Small intestine (tissue), 7 donors: ENCODE measurements around the gene CFD. TPM values are rescaled to one million over a fixed set of nuclear protein-coding genes. Genes with fewer than 3 reads are reported as not detected.

Experiments
- DNase-seq, 2 donors: peaks; one replicate each; pipeline versions ENCODE4 v3.0.0 to v3.0.0-alpha.2; 2013
- FAIRE-seq: peaks from 2 replicates; lab custom pipeline; 2012; peaks lifted over from hg19 to GRCh38; lab: Jason Lieb, UNC
- H3K27ac ChIP-seq, 3 donors: one replicate each; pipeline ENCODE4 v1.5.1; 2013; ENCODE audit warnings: low read length in 2 of 3, mild to moderate bottlenecking in 2 of 3, control low read depth in 1 of 3, inconsistent platforms in 1 of 3, low read depth in 1 of 3, moderate library complexity in 1 of 3
- H3K27me3 ChIP-seq, 3 donors: one replicate each; pipeline ENCODE4 v1.6.1; 2013; ENCODE audit warnings: low read length in 3 of 3, inconsistent platforms in 1 of 3; ENCODE audit not compliant: control insufficient read depth in 3 of 3, insufficient read depth in 3 of 3
- H3K36me3 ChIP-seq, 3 donors: one replicate each; pipeline ENCODE4 v1.6.1; 2013; ENCODE audit warnings: low read length in 3 of 3, inconsistent platforms in 1 of 3, low read depth in 1 of 3, mild to moderate bottlenecking in 1 of 3, moderate library complexity in 1 of 3; ENCODE audit not compliant: control insufficient read depth in 3 of 3, insufficient read depth in 2 of 3
- H3K4me1 ChIP-seq, 3 donors: one replicate each; pipeline ENCODE4 v1.6.1; 2013; ENCODE audit warnings: low read length in 2 of 3, inconsistent platforms in 1 of 3, low read depth in 1 of 3, mild to moderate bottlenecking in 1 of 3, moderate library complexity in 1 of 3; ENCODE audit not compliant: control insufficient read depth in 3 of 3, insufficient read depth in 2 of 3
- H3K4me3 ChIP-seq, 3 donors: one replicate each; pipeline ENCODE4 v1.5.1; 2013; ENCODE audit warnings: low read length in 3 of 3, control low read depth in 1 of 3, inconsistent platforms in 1 of 3, low read depth in 1 of 3, mild to moderate bottlenecking in 1 of 3, moderate library complexity in 1 of 3
- H3K9me3 ChIP-seq, 2 donors: one replicate each; pipeline ENCODE4 v1.6.1; 2013; ENCODE audit warnings: low read depth in 1 of 2, low read length in 1 of 2; ENCODE audit not compliant: control insufficient read depth in 2 of 2, insufficient read depth in 1 of 2
- WGBS, 3 donors: extraction: QIAGEN DNeasy Blood & Tissue Kit; methylation state at CpG; one replicate each; pipeline ENCODE4 v1.1.7; 2013; 5-methylcytosine and 5-hydroxymethylcytosine counted together
- polyA plus RNA-seq, 4 donors: library from polyadenylated mRNA; stranded (reverse) in 3 of 4; unstranded in 1 of 4; fragments of 200-250 nt in 3 of 4; fragments of 120-200 nt in 1 of 4; gene quantifications; one replicate each; pipeline versions ENCODE4 v1.2.1 to v1.2.3, GENCODE V29; 2013
- donor health status: healthy with polysubstance abuse.
- donor health status: control.
- donor health status: control.
- donor health status: Bipolar disorder and iron deficiency.
- donor health status: healthy.

Gene CFD
- polyA plus RNA-seq, 4 donors, result 3.8 to 601 (median 20.8) TPM

DNA sequence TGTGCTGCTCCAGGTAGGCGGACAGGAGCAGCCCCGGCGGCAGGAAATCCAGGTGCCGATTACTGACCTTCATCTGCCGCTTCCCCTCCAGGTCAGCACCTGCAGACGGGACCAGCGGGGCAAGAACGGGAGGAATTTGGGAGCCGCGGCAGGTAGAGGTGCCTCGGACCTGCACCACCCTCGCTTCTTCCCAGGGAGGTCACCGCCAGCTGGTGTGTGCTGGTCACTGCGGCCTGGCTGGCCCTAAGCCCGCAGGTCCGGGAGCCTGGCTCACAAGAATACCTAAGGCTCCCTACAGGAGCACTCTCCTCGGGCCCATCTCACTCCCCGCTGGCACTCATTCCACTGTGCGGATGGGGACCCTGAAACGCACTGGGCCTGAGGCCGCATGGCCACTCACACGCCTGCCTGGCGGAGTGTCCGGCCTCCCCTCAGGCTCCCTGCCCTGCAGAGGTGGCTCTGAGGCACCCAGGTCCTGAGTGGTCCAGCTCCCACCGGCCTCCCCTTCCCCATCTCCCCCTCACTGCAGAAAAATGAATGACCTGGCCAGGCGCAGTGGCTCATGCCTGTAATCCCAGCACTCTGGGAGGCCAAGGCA lies 38.1 kb downstream of the CFD start:
- WGBS, 3 donors, result 89 to 90% (median 90%) methylated on average over 25 to 26 of the region's 26 CpGs
- FAIRE-seq, result no peak
- no peaks in the 10 kb centered on the region for H3K9me3 ChIP-seq
- H3K36me3 ChIP-seq, result peaks cover 5 to 57% (median 9%) of the 10 kb centered on the region in 3 donors
- no peak for DNase-seq
- H3K27ac ChIP-seq, result no peak overlapping the region
- H3K4me3 ChIP-seq, result no peak overlapping the region
- no peaks in the 10 kb centered on the region for H3K27me3 ChIP-seq
- peaks cover 0 to 2% (median 0%) of the 10 kb centered on the region in 3 donors for H3K4me1 ChIP-seq

GRCh38 chr19:898663-899062 lies 39.2 kb downstream of the CFD start:
- Histone ChIP-seq H3K27ac (no peak overlapping the region), H3K4me1 (peaks cover 0 to 2% (median 0%) of the 10 kb centered on the region in 3 donors), H3K9me3 (no peaks in the 10 kb centered on the region), H3K36me3 (peaks cover 5 to 62% (median 9%) of the 10 kb centered on the region in 3 donors), H3K27me3 (no peaks in the 10 kb centered on the region), H3K4me3 (no peak overlapping the region)
- no peak for DNase-seq
- no peak for FAIRE-seq
- WGBS, 3 donors, result 75 to 78% (median 76%) methylated on average over 15 to 20 of the region's 20 CpGs

- no peak for FAIRE-seq
- H3K27me3 ChIP-seq, result no peaks in the 10 kb centered on the region
Observed at GRCh38 chr19:899336-900042, 40.0 kb downstream of the CFD start.

DNA sequence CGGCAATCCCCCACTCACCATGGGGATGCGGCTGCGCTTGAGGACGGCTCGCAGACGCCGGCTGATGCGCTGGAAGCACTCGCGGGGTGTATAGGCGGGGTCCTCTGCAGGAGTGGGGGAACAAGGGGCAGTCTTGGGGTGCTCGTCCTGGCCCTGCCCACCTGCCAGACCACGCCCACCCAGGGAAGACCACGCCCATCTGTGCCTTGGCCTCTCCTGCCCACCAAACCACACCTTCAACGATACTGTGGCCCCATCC lies 40.5 kb downstream of the CFD start:
- no peaks in the 10 kb centered on the region for H3K9me3 ChIP-seq
- DNase-seq (no peak), FAIRE-seq (no peak)
- H3K27me3 ChIP-seq, result no peaks in the 10 kb centered on the region
- H3K36me3 ChIP-seq, result peaks cover 5 to 73% (median 9%) of the 10 kb centered on the region in 3 donors
- H3K4me1 ChIP-seq, result no peaks in the 10 kb centered on the region
- 86 to 88% (median 87%) methylated on average over 13 to 15 of the region's 15 CpGs for WGBS, 3 donors
- no peak overlapping the region for H3K4me3 ChIP-seq
- no peak overlapping the region for H3K27ac ChIP-seq

More at GRCh38 chr19:899336-900042, 40.0 kb downstream of the CFD start:
- no peaks in the 10 kb centered on the region for H3K4me1 ChIP-seq
- DNase-seq, result no peak
- H3K9me3 ChIP-seq, result no peaks in the 10 kb centered on the region
- H3K4me3 ChIP-seq, result no peak overlapping the region
- no peak overlapping the region for H3K27ac ChIP-seq
- peaks cover 5 to 68% (median 9%) of the 10 kb centered on the region in 3 donors for H3K36me3 ChIP-seq
- 91 to 92% (median 92%) methylated on average over 29 to 32 of the region's 32 CpGs for WGBS, 3 donors

GRCh38 chr19:900302-901111 lies 41.0 kb downstream of the CFD start:
- no peak overlapping the region for H3K4me3 ChIP-seq
- DNase-seq (peak in 1 of 2 donors; percentile 25), FAIRE-seq (no peak)
- 76 to 81% (median 78%) methylated on average over 27 to 30 of the region's 30 CpGs for WGBS, 3 donors
- no peaks in the 10 kb centered on the region for H3K9me3 ChIP-seq
- no peaks in the 10 kb centered on the region for H3K4me1 ChIP-seq
- peaks cover 5 to 75% (median 9%) of the 10 kb centered on the region in 3 donors for H3K36me3 ChIP-seq
- no peaks in the 10 kb centered on the region for H3K27me3 ChIP-seq
- H3K27ac ChIP-seq, result no peak overlapping the region

GRCh38 chr19:901216-902092 lies 42.0 kb downstream of the CFD start:
- Histone ChIP-seq H3K27me3 (no peaks in the 10 kb centered on the region), H3K27ac (no peak overlapping the region), H3K4me1 (no peaks in the 10 kb centered on the region), H3K9me3 (no peaks in the 10 kb centered on the region), H3K36me3 (peaks cover 5 to 74% (median 9%) of the 10 kb centered on the region in 3 donors), H3K4me3 (no peak overlapping the region)
- FAIRE-seq (no peak), DNase-seq (no peak)
- WGBS, 3 donors, result 90 to 97% (median 93%) methylated on average over 23 to 27 of the region's 27 CpGs

- Histone ChIP-seq H3K36me3 (peaks cover 5 to 71% (median 9%) of the 10 kb centered on the region in 3 donors), H3K4me1 (no peaks in the 10 kb centered on the region), H3K27ac (no peak overlapping the region), H3K9me3 (no peaks in the 10 kb centered on the region), H3K4me3 (no peak overlapping the region), H3K27me3 (no peaks in the 10 kb centered on the region)
- 86 to 91% (median 86%) methylated on average over 7 of the region's 7 CpGs for WGBS, 3 donors
- DNase-seq (no peak), FAIRE-seq (no peak)
Observed at GRCh38 chr19:902093-902370, 42.6 kb downstream of the CFD start.
